ENCODE data around the gene SLC9A8.

The SLC9A8 gene

DNA sequence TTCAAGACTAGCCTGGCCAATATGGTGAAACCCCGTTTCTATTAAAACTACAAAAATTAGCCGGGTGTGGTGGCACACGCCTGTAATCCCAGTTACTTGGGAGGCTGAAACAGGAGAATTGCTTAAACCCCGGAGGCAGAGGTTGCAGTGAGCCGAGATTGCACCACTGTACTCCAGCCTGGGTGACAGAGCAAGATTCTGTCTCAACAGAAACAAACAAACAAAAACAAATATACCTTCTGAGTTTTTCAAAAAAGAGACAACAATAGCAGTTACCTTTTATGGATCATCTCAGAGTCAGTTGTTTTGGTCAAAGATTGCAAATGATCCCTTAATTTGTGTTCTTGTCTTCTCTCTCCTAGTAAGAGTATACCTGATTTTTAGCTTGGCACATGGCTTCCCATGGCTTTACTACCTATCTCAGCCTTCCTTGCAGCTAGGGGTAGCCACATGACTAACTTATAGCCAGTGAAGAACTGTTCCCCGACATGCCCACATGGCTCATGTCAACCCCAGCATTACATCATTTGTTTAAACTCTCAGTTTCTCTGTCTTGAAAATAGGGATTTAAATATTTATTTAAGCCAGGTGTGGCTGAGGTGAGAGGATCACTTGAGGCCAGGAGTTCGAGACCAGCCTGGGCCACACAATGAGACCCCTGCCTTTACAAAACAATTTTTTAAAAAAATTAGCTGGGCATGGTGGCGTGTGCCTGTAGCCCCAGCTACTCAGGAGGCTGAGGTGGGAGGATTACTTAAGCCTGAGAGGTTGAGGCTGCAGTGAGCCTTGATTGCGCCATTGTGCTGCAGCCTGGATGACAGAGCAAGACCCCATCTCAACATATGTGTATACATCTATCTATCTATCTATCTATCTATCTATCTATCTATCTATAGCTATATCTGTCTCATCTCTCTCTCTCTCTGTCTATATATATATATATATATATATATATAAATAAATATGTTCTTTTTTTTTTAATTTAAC lies 25.0 kb upstream of the SLC9A8 start:
- no peak overlapping the region for H2AK5ac ChIP-seq (ENCODE audit: low read length)
- H2BK5ac ChIP-seq (ENCODE audit: low read depth, low read length, poor library complexity), result no peak overlapping the region
- no peak overlapping the region for H3K14ac ChIP-seq (ENCODE audit: low read length)
- H3K4me1 ChIP-seq (ENCODE audit: control insufficient read depth in 1 of 2, insufficient read depth in 2 of 2, low read length in 2 of 2), result peaks cover 5 to 7% of the 10 kb centered on the region in 2 experiments
- no peaks in the 10 kb centered on the region for H3K27me3 ChIP-seq (ENCODE audit: insufficient read depth, low read length)
- no peak overlapping the region for H3K23ac ChIP-seq (ENCODE audit: low read length)
- no peak overlapping the region for H3K4me3 ChIP-seq (ENCODE audit: low read depth, low read length)
- H2BK120ac ChIP-seq (ENCODE audit: insufficient read depth, low read length, poor library complexity), result no peak overlapping the region
- H3K4ac ChIP-seq (ENCODE audit: low read depth, low read length), result no peak overlapping the region
- DNase-seq, result peak; percentile 56 to 68
- no peak overlapping the region for H2AFZ ChIP-seq (ENCODE audit: insufficient read depth, low read length, poor library complexity)
- H2BK12ac ChIP-seq (ENCODE audit: low read length), result no peak overlapping the region
- peaks cover 2% of the 10 kb centered on the region for H3K79me1 ChIP-seq (ENCODE audit: low read length)
- no peak overlapping the region for H3K4me2 ChIP-seq (ENCODE audit: low read length)
- H4K91ac ChIP-seq (ENCODE audit: low read depth, low read length), result no peak overlapping the region
- no peak overlapping the region for H3K9ac ChIP-seq (ENCODE audit: low read length)
- H4K12ac ChIP-seq (ENCODE audit: low read depth, low read length), result no peak overlapping the region
- H4K8ac ChIP-seq (ENCODE audit: low read depth, low read length), result no peak overlapping the region
- no peaks in the 10 kb centered on the region for H3K36me3 ChIP-seq (ENCODE audit: control insufficient read depth in 1 of 2, insufficient read depth in 2 of 2, low read length in 2 of 2)
- no CpG with 5 or more reads among the region's 9 CpGs for WGBS (ENCODE audit: extremely low coverage, insufficient coverage, insufficient read length)
- no peak overlapping the region for H3K18ac ChIP-seq (ENCODE audit: low read length)
- H3K27ac ChIP-seq (ENCODE audit: low read depth, low read length), result no peak overlapping the region
- no peaks in the 10 kb centered on the region for H3K79me2 ChIP-seq (ENCODE audit: control insufficient read depth, insufficient read depth, low read length, poor library complexity)
- H3K9me3 ChIP-seq (ENCODE audit: insufficient read depth, low read depth, low read length), result no peaks in the 10 kb centered on the region

- no peak overlapping the region for H3K14ac ChIP-seq (ENCODE audit: low read length)
- H2BK5ac ChIP-seq (ENCODE audit: low read depth, low read length, poor library complexity), result no peak overlapping the region
- H3K79me2 ChIP-seq (ENCODE audit: control insufficient read depth, insufficient read depth, low read length, poor library complexity), result no peaks in the 10 kb centered on the region
- no peak overlapping the region for H3K27ac ChIP-seq (ENCODE audit: low read depth, low read length)
- H3K79me1 ChIP-seq (ENCODE audit: low read length), result no peaks in the 10 kb centered on the region
- H3K4ac ChIP-seq (ENCODE audit: low read depth, low read length), result no peak overlapping the region
- peak; percentile 77 to 96 for DNase-seq
- no peak overlapping the region for H4K12ac ChIP-seq (ENCODE audit: low read depth, low read length)
- H3K36me3 ChIP-seq (ENCODE audit: control insufficient read depth in 1 of 2, insufficient read depth in 2 of 2, low read length in 2 of 2), result no peaks in the 10 kb centered on the region
- H4K8ac ChIP-seq (ENCODE audit: low read depth, low read length), result no peak overlapping the region
- WGBS (ENCODE audit: extremely low coverage, insufficient coverage, insufficient read length), result no CpG with 5 or more reads among the region's 9 CpGs
- H2BK120ac ChIP-seq (ENCODE audit: insufficient read depth, low read length, poor library complexity), result no peak overlapping the region
- H3K9ac ChIP-seq (ENCODE audit: low read length), result no peak overlapping the region
- H3K23ac ChIP-seq (ENCODE audit: low read length), result no peak overlapping the region
- H2BK12ac ChIP-seq (ENCODE audit: low read length), result no peak overlapping the region
- H3K9me3 ChIP-seq (ENCODE audit: insufficient read depth, low read depth, low read length), result no peaks in the 10 kb centered on the region
- no peak overlapping the region for H2AFZ ChIP-seq (ENCODE audit: insufficient read depth, low read length, poor library complexity)
- no peak overlapping the region for H2AK5ac ChIP-seq (ENCODE audit: low read length)
- H3K18ac ChIP-seq (ENCODE audit: low read length), result no peak overlapping the region
- no peak overlapping the region for H3K4me3 ChIP-seq (ENCODE audit: low read depth, low read length)
- H3K27me3 ChIP-seq (ENCODE audit: insufficient read depth, low read length), result no peaks in the 10 kb centered on the region
- peaks cover 5% of the 10 kb centered on the region in 2 experiments for H3K4me1 ChIP-seq (ENCODE audit: control insufficient read depth in 1 of 2, insufficient read depth in 2 of 2, low read length in 2 of 2)
- H4K91ac ChIP-seq (ENCODE audit: low read depth, low read length), result no peak overlapping the region
- H3K4me2 ChIP-seq (ENCODE audit: low read length), result no peak overlapping the region
Measured at GRCh38 chr20:49790077-49790798, 22.4 kb upstream of the SLC9A8 start.

- H3K9ac ChIP-seq (ENCODE audit: low read length), result no peak overlapping the region
- no peaks in the 10 kb centered on the region for H3K79me2 ChIP-seq (ENCODE audit: control insufficient read depth, insufficient read depth, low read length, poor library complexity)
- no peak overlapping the region for H4K91ac ChIP-seq (ENCODE audit: low read depth, low read length)
- no peak overlapping the region for H4K12ac ChIP-seq (ENCODE audit: low read depth, low read length)
- no CpG with 5 or more reads among the region's 2 CpGs for WGBS (ENCODE audit: extremely low coverage, insufficient coverage, insufficient read length)
- no peak overlapping the region for H3K4me3 ChIP-seq (ENCODE audit: low read depth, low read length)
- H3K4me2 ChIP-seq (ENCODE audit: low read length), result no peak overlapping the region
- H2AK5ac ChIP-seq (ENCODE audit: low read length), result no peak overlapping the region
- H4K8ac ChIP-seq (ENCODE audit: low read depth, low read length), result no peak overlapping the region
- H3K79me1 ChIP-seq (ENCODE audit: low read length), result no peaks in the 10 kb centered on the region
- peaks cover 5% of the 10 kb centered on the region in 2 experiments for H3K4me1 ChIP-seq (ENCODE audit: control insufficient read depth in 1 of 2, insufficient read depth in 2 of 2, low read length in 2 of 2)
- H3K23ac ChIP-seq (ENCODE audit: low read length), result no peak overlapping the region
- H2BK5ac ChIP-seq (ENCODE audit: low read depth, low read length, poor library complexity), result no peak overlapping the region
- H2AFZ ChIP-seq (ENCODE audit: insufficient read depth, low read length, poor library complexity), result no peak overlapping the region
- no peak overlapping the region for H2BK12ac ChIP-seq (ENCODE audit: low read length)
- no peak overlapping the region for H3K18ac ChIP-seq (ENCODE audit: low read length)
- no peak for DNase-seq
- no peak overlapping the region for H3K4ac ChIP-seq (ENCODE audit: low read depth, low read length)
- H3K27me3 ChIP-seq (ENCODE audit: insufficient read depth, low read length), result no peaks in the 10 kb centered on the region
- no peak overlapping the region for H2BK120ac ChIP-seq (ENCODE audit: insufficient read depth, low read length, poor library complexity)
- no peak overlapping the region for H3K14ac ChIP-seq (ENCODE audit: low read length)
- H3K9me3 ChIP-seq (ENCODE audit: insufficient read depth, low read depth, low read length), result no peaks in the 10 kb centered on the region
- H3K27ac ChIP-seq (ENCODE audit: low read depth, low read length), result no peak overlapping the region
- H3K36me3 ChIP-seq (ENCODE audit: control insufficient read depth in 1 of 2, insufficient read depth in 2 of 2, low read length in 2 of 2), result no peaks in the 10 kb centered on the region
Measured at GRCh38 chr20:49791165-49791564, 21.5 kb upstream of the SLC9A8 start.

GRCh38 chr20:49792006-49792405 lies 20.6 kb upstream of the SLC9A8 start:
- no peak overlapping the region for H4K12ac ChIP-seq (ENCODE audit: low read depth, low read length)
- H3K9me3 ChIP-seq (ENCODE audit: insufficient read depth, low read depth, low read length), result no peaks in the 10 kb centered on the region
- no peaks in the 10 kb centered on the region for H3K79me1 ChIP-seq (ENCODE audit: low read length)
- no peaks in the 10 kb centered on the region for H3K79me2 ChIP-seq (ENCODE audit: control insufficient read depth, insufficient read depth, low read length, poor library complexity)
- H2AK5ac ChIP-seq (ENCODE audit: low read length), result no peak overlapping the region
- H3K14ac ChIP-seq (ENCODE audit: low read length), result no peak overlapping the region
- H2BK120ac ChIP-seq (ENCODE audit: insufficient read depth, low read length, poor library complexity), result no peak overlapping the region
- DNase-seq, result no peak
- no peak overlapping the region for H2BK12ac ChIP-seq (ENCODE audit: low read length)
- H4K8ac ChIP-seq (ENCODE audit: low read depth, low read length), result no peak overlapping the region
- no peaks in the 10 kb centered on the region for H3K36me3 ChIP-seq (ENCODE audit: control insufficient read depth in 1 of 2, insufficient read depth in 2 of 2, low read length in 2 of 2)
- H3K18ac ChIP-seq (ENCODE audit: low read length), result no peak overlapping the region
- H2AFZ ChIP-seq (ENCODE audit: insufficient read depth, low read length, poor library complexity), result no peak overlapping the region
- no peak overlapping the region for H3K4me3 ChIP-seq (ENCODE audit: low read depth, low read length)
- no peak overlapping the region for H3K23ac ChIP-seq (ENCODE audit: low read length)
- H4K91ac ChIP-seq (ENCODE audit: low read depth, low read length), result no peak overlapping the region
- H3K4me1 ChIP-seq (ENCODE audit: control insufficient read depth in 1 of 2, insufficient read depth in 2 of 2, low read length in 2 of 2), result peaks cover 5% of the 10 kb centered on the region in 2 experiments
- no CpG with 5 or more reads among the region's 1 CpG for WGBS (ENCODE audit: extremely low coverage, insufficient coverage, insufficient read length)
- no peak overlapping the region for H2BK5ac ChIP-seq (ENCODE audit: low read depth, low read length, poor library complexity)
- no peak overlapping the region for H3K9ac ChIP-seq (ENCODE audit: low read length)
- H3K4ac ChIP-seq (ENCODE audit: low read depth, low read length), result no peak overlapping the region
- no peak overlapping the region for H3K27ac ChIP-seq (ENCODE audit: low read depth, low read length)
- H3K4me2 ChIP-seq (ENCODE audit: low read length), result no peak overlapping the region
- H3K27me3 ChIP-seq (ENCODE audit: insufficient read depth, low read length), result no peaks in the 10 kb centered on the region

Measured in trophoblast cell (in vitro differentiated cells and primary cell).